ENCODE data around the gene IGFN1. TPM values are rescaled to one million over a fixed set of nuclear protein-coding genes. Genes with fewer than 3 reads are reported as not detected.

Gene IGFN1
- total and polyA plus RNA-seq, 9 of the 15 experiments (the other 6 are each of a cell fraction or from before 2014, with no cell fraction given): 0.04 TPM; not detected in 8

DNA sequence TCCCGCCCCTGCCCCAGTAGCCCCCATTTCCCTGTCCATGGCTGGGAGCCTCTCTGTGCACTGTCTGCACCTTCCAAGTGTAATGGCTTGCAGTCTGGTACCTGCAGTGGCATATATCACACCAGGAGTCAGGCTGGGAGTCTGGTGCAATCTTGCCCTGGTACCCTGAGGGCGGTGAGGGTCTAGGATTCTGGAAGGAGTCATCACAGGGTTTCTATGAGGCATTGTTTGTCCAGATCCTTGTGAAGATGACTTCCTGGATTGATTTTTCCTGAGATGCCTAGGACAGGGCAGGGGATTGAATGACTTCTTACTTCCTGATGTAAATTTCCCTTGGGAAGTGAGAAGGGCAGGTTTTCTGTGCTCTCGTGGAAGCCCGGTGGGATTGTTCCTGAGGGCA lies 86.8 kb downstream of the IGFN1 start (continued):
- TF ChIP-seq, protein P1, sequence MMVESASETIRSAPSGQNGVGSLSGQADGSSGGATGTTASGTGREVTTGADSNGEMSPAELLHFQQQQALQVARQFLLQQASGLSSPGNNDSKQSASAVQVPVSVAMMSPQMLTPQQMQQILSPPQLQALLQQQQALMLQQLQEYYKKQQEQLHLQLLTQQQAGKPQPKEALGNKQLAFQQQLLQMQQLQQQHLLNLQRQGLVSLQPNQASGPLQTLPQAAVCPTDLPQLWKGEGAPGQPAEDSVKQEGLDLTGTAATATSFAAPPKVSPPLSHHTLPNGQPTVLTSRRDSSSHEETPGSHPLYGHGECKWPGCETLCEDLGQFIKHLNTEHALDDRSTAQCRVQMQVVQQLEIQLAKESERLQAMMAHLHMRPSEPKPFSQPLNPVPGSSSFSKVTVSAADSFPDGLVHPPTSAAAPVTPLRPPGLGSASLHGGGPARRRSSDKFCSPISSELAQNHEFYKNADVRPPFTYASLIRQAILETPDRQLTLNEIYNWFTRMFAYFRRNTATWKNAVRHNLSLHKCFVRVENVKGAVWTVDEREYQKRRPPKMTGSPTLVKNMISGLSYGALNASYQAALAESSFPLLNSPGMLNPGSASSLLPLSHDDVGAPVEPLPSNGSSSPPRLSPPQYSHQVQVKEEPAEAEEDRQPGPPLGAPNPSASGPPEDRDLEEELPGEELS (CRISPR knock-in tag; IDR thresholded peaks at IDR 0.05; ENCODE audit: borderline replicate concordance): no peak
- TF ChIP-seq XRCC3 (IDR thresholded peaks at IDR 0.05): no peak
- TF ChIP-seq CXXC5 (CRISPR knock-in tag; IDR thresholded peaks at IDR 0.05): no peak

Other genes with a start within 250 kb of the IGFN1 start
Only the 7 nearest of the 8 such genes appear.
- gene KIF21B, start 167.1 kb upstream of the IGFN1 start, total RNA-seq (2014; rRNA removed): 5.9 and 8.4 TPM in 2 replicates
- 2.8 and 3.3 TPM in 2 replicates for gene KIF21B, start 167.1 kb upstream of the IGFN1 start, total RNA-seq (2014; rRNA removed; fragmentation: Illumina TruSeq; extraction: Trizol)
- gene KIF21B, start 167.1 kb upstream of the IGFN1 start, total RNA-seq (2015; rRNA removed; fragmentation: Illumina TruSeq; extraction: Trizol): 3.1 and 3.3 TPM in 2 replicates
- 11.5 and 13.4 TPM in 2 replicates for gene KIF21B, start 167.1 kb upstream of the IGFN1 start, total RNA-seq (2021)
- gene KIF21B, start 167.1 kb upstream of the IGFN1 start, polyA plus RNA-seq (2011; rRNA removed): 7.8 and 15.2 TPM in 2 replicates
- gene KIF21B, start 167.1 kb upstream of the IGFN1 start, polyA plus RNA-seq (2014; fragmentation: Illumina TruSeq; extraction: Trizol): 7.3 and 9.6 TPM in 2 replicates
- under 1 TPM; 0.46 to 0.48 TPM for gene KIF21B, start 167.1 kb upstream of the IGFN1 start, polyA plus RNA-seq (2014; fragmentation: Nextera tagmentation; extraction: Ambion mirVana)
- gene KIF21B, start 167.1 kb upstream of the IGFN1 start, polyA plus RNA-seq (2014; rRNA removed): 6.3 and 7.5 TPM in 2 replicates
- gene CACNA1S, start 78.4 kb upstream of the IGFN1 start, total RNA-seq (2014; rRNA removed): not detected in 2 replicates
- not detected in 2 replicates for gene CACNA1S, start 78.4 kb upstream of the IGFN1 start, total RNA-seq (2014; rRNA removed; fragmentation: Illumina TruSeq; extraction: Trizol)
- gene CACNA1S, start 78.4 kb upstream of the IGFN1 start, total RNA-seq (2015; rRNA removed; fragmentation: Illumina TruSeq; extraction: Trizol): not detected in 2 replicates
- gene CACNA1S, start 78.4 kb upstream of the IGFN1 start, total RNA-seq (2021): not detected in 2 replicates
- gene CACNA1S, start 78.4 kb upstream of the IGFN1 start, polyA plus RNA-seq (2011; rRNA removed): not detected in 2 replicates
- gene CACNA1S, start 78.4 kb upstream of the IGFN1 start, polyA plus RNA-seq (2014; fragmentation: Illumina TruSeq; extraction: Trizol): not detected in 2 replicates
- not detected for gene CACNA1S, start 78.4 kb upstream of the IGFN1 start, polyA plus RNA-seq (2014; fragmentation: Nextera tagmentation; extraction: Ambion mirVana)
- gene CACNA1S, start 78.4 kb upstream of the IGFN1 start, polyA plus RNA-seq (2014; rRNA removed): not detected in 2 replicates
- gene ASCL5, start 63.6 kb upstream of the IGFN1 start, total RNA-seq (2014; rRNA removed): 0.09 TPM in 1 of 2 replicates, not detected in the other
- gene ASCL5, start 63.6 kb upstream of the IGFN1 start, total RNA-seq (2014; rRNA removed; fragmentation: Illumina TruSeq; extraction: Trizol): not detected in 2 replicates
- not detected in 2 replicates for gene ASCL5, start 63.6 kb upstream of the IGFN1 start, total RNA-seq (2015; rRNA removed; fragmentation: Illumina TruSeq; extraction: Trizol)
- gene ASCL5, start 63.6 kb upstream of the IGFN1 start, total RNA-seq (2021): not detected in 2 replicates
- not detected in 2 replicates for gene ASCL5, start 63.6 kb upstream of the IGFN1 start, polyA plus RNA-seq (2011; rRNA removed)
- gene ASCL5, start 63.6 kb upstream of the IGFN1 start, polyA plus RNA-seq (2014; fragmentation: Illumina TruSeq; extraction: Trizol): not detected in 2 replicates
- not detected for gene ASCL5, start 63.6 kb upstream of the IGFN1 start, polyA plus RNA-seq (2014; fragmentation: Nextera tagmentation; extraction: Ambion mirVana)
- gene ASCL5, start 63.6 kb upstream of the IGFN1 start, polyA plus RNA-seq (2014; rRNA removed): not detected in 2 replicates
- 79.3 and 118 TPM in 2 replicates for gene TMEM9, start 36.4 kb upstream of the IGFN1 start, total RNA-seq (2014; rRNA removed)
- 25.4 and 30.4 TPM in 2 replicates for gene TMEM9, start 36.4 kb upstream of the IGFN1 start, total RNA-seq (2014; rRNA removed; fragmentation: Illumina TruSeq; extraction: Trizol)
- gene TMEM9, start 36.4 kb upstream of the IGFN1 start, total RNA-seq (2015; rRNA removed; fragmentation: Illumina TruSeq; extraction: Trizol): 30.6 and 31.5 TPM in 2 replicates
- 72.4 and 80.7 TPM in 2 replicates for gene TMEM9, start 36.4 kb upstream of the IGFN1 start, total RNA-seq (2021)
- gene TMEM9, start 36.4 kb upstream of the IGFN1 start, polyA plus RNA-seq (2011; rRNA removed): 107 and 195 TPM in 2 replicates
- gene TMEM9, start 36.4 kb upstream of the IGFN1 start, polyA plus RNA-seq (2014; fragmentation: Illumina TruSeq; extraction: Trizol): 38.7 and 52.1 TPM in 2 replicates
- 10 to 100 TPM; 42.4 to 86.2 TPM for gene TMEM9, start 36.4 kb upstream of the IGFN1 start, polyA plus RNA-seq (2014; fragmentation: Nextera tagmentation; extraction: Ambion mirVana)
- gene TMEM9, start 36.4 kb upstream of the IGFN1 start, polyA plus RNA-seq (2014; rRNA removed): 67.6 and 90.2 TPM in 2 replicates
- gene PKP1, start 92.7 kb downstream of the IGFN1 start, total RNA-seq (2014; rRNA removed): not detected in 2 replicates
- gene PKP1, start 92.7 kb downstream of the IGFN1 start, total RNA-seq (2014; rRNA removed; fragmentation: Illumina TruSeq; extraction: Trizol): not detected in 2 replicates
- gene PKP1, start 92.7 kb downstream of the IGFN1 start, total RNA-seq (2015; rRNA removed; fragmentation: Illumina TruSeq; extraction: Trizol): not detected in 2 replicates
- not detected in 2 replicates for gene PKP1, start 92.7 kb downstream of the IGFN1 start, total RNA-seq (2021)
- not detected in 2 replicates for gene PKP1, start 92.7 kb downstream of the IGFN1 start, polyA plus RNA-seq (2011; rRNA removed)
- gene PKP1, start 92.7 kb downstream of the IGFN1 start, polyA plus RNA-seq (2014; fragmentation: Illumina TruSeq; extraction: Trizol): not detected in 2 replicates
- gene PKP1, start 92.7 kb downstream of the IGFN1 start, polyA plus RNA-seq (2014; fragmentation: Nextera tagmentation; extraction: Ambion mirVana): not detected
- not detected in 2 replicates for gene PKP1, start 92.7 kb downstream of the IGFN1 start, polyA plus RNA-seq (2014; rRNA removed)
- gene TNNT2, start 186.9 kb downstream of the IGFN1 start, total RNA-seq (2014; rRNA removed): not detected in 2 replicates
- gene TNNT2, start 186.9 kb downstream of the IGFN1 start, total RNA-seq (2014; rRNA removed; fragmentation: Illumina TruSeq; extraction: Trizol): not detected in 2 replicates
- not detected in 2 replicates for gene TNNT2, start 186.9 kb downstream of the IGFN1 start, total RNA-seq (2015; rRNA removed; fragmentation: Illumina TruSeq; extraction: Trizol)
- not detected in 2 replicates for gene TNNT2, start 186.9 kb downstream of the IGFN1 start, total RNA-seq (2021)
- gene TNNT2, start 186.9 kb downstream of the IGFN1 start, polyA plus RNA-seq (2011; rRNA removed): not detected in 2 replicates
- not detected in 2 replicates for gene TNNT2, start 186.9 kb downstream of the IGFN1 start, polyA plus RNA-seq (2014; fragmentation: Illumina TruSeq; extraction: Trizol)
- not detected for gene TNNT2, start 186.9 kb downstream of the IGFN1 start, polyA plus RNA-seq (2014; fragmentation: Nextera tagmentation; extraction: Ambion mirVana)
- not detected in 2 replicates for gene TNNT2, start 186.9 kb downstream of the IGFN1 start, polyA plus RNA-seq (2014; rRNA removed)
- not detected in 2 replicates for gene LAD1, start 208.5 kb downstream of the IGFN1 start, total RNA-seq (2014; rRNA removed)
- not detected in 2 replicates for gene LAD1, start 208.5 kb downstream of the IGFN1 start, total RNA-seq (2014; rRNA removed; fragmentation: Illumina TruSeq; extraction: Trizol)
- gene LAD1, start 208.5 kb downstream of the IGFN1 start, total RNA-seq (2015; rRNA removed; fragmentation: Illumina TruSeq; extraction: Trizol): not detected in 2 replicates
- 0.25 and 0.31 TPM in 2 replicates for gene LAD1, start 208.5 kb downstream of the IGFN1 start, total RNA-seq (2021)
- gene LAD1, start 208.5 kb downstream of the IGFN1 start, polyA plus RNA-seq (2011; rRNA removed): not detected in 2 replicates
- gene LAD1, start 208.5 kb downstream of the IGFN1 start, polyA plus RNA-seq (2014; fragmentation: Illumina TruSeq; extraction: Trizol): not detected in 2 replicates
- gene LAD1, start 208.5 kb downstream of the IGFN1 start, polyA plus RNA-seq (2014; fragmentation: Nextera tagmentation; extraction: Ambion mirVana): not detected
- gene LAD1, start 208.5 kb downstream of the IGFN1 start, polyA plus RNA-seq (2014; rRNA removed): not detected in 2 replicates

Measured in K562 (cell line).